NB4 (cell line): ENCODE results near the gene GAGE12J.
"Not testable (repeated sequence)": the region's sequence is repeated elsewhere in the genome, so short reads cannot be mapped to it uniquely, and the experiment has no call there.

Experiments
- POLR2A ChIP-seq: IDR thresholded peaks from 2 replicates; pipeline ENCODE4 v1.6.1; 2011; ENCODE audit warnings: mild to moderate bottlenecking; ENCODE audit not compliant: insufficient read length; ENCODE audit errors: extremely low read depth
- TF ChIP-seq, protein P1 (sequence below): IDR thresholded peaks from one replicate; pipeline ENCODE4 v1.5.1; 2012; ENCODE audit warnings: low read depth, low read length

DNA sequence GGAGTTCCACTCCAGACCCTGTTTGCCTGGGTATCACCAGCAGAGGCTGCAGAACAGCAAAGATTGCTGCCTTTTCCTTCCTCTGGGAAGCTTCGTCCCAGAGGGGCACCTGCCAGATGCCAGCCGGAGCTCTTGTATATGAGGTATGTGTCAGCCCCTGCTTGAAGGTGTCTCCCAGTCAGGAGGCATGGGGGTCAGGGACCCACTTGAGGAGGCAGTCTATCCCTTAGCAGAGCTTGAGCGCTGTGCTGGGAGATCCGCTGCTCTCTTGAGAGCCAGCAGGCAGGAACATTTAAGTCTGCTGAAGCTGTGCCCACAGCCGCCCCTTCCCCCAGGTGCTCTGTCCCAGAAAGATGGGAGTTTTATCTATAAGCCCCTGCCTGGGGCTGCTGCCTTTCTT is 22.5 kb upstream of the GAGE12J start:
- TF ChIP-seq, protein P1, sequence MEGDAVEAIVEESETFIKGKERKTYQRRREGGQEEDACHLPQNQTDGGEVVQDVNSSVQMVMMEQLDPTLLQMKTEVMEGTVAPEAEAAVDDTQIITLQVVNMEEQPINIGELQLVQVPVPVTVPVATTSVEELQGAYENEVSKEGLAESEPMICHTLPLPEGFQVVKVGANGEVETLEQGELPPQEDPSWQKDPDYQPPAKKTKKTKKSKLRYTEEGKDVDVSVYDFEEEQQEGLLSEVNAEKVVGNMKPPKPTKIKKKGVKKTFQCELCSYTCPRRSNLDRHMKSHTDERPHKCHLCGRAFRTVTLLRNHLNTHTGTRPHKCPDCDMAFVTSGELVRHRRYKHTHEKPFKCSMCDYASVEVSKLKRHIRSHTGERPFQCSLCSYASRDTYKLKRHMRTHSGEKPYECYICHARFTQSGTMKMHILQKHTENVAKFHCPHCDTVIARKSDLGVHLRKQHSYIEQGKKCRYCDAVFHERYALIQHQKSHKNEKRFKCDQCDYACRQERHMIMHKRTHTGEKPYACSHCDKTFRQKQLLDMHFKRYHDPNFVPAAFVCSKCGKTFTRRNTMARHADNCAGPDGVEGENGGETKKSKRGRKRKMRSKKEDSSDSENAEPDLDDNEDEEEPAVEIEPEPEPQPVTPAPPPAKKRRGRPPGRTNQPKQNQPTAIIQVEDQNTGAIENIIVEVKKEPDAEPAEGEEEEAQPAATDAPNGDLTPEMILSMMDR = not testable (repeated sequence)
- TF ChIP-seq POLR2A = not testable (repeated sequence)
